A673 (cell line): ENCODE results near the gene FSIP2. TPM values are rescaled to one million over a fixed set of nuclear protein-coding genes. Genes with fewer than 3 reads are reported as not detected.

Experiments
- Bru-seq: library from RNA; stranded (reverse); fragments of 400-500 nt; gene quantifications from one replicate; lab custom pipeline; 2021; lab: Mats Ljungman, UMichigan
- BruChase-seq, 2 experiments: library from RNA; stranded (reverse); fragments of 400-500 nt; gene quantifications; one replicate each; lab custom pipeline; 2021; lab: Mats Ljungman, UMichigan
- BruUV-seq: library from RNA; stranded (reverse); fragments of 400-500 nt; replicated peaks from 2 replicates; lab custom pipeline; 2021; lab: Mats Ljungman, UMichigan
- CTCF ChIA-PET: fragments of 300-600 bp; sonication (Branson Sonifier 250); formaldehyde crosslinking; loops from one replicate; lab custom pipeline; 2022; ENCODE audit warnings: antibody characterized with exemption; lab: Charles Lee
- POLR2A ChIA-PET: fragments of 300-600 bp; sonication (Branson Sonifier 250); formaldehyde crosslinking; loops from one replicate; lab custom pipeline; 2022; ENCODE audit warnings: antibody characterized with exemption; ENCODE audit not compliant: low non-redundant PET; lab: Charles Lee
- DNase-seq: peaks from one replicate; pipeline ENCODE4 v3.0.0-alpha.2; 2015; ENCODE audit warnings: low spot score
- H3K27ac ChIP-seq: fragments of 200-600 bp; sonication (generic); 2 replicates; pipeline ENCODE4 v1.5.1; 2016; ENCODE audit warnings: mixed run types, low read depth, mild to moderate bottlenecking, mixed read lengths, antibody characterized with exemption, low read length; ENCODE audit not compliant: poor library complexity, severe bottlenecking
- H3K27me3 ChIP-seq: fragments of 200-600 bp; sonication (generic); replicated peaks from 2 replicates; pipeline ENCODE4 v1.6.1; 2017; ENCODE audit warnings: mixed run types, low read depth, mild to moderate bottlenecking, mixed read lengths, antibody characterized with exemption, low read length; ENCODE audit not compliant: insufficient read depth, poor library complexity
- H3K36me3 ChIP-seq: fragments of 200-600 bp; sonication (generic); 2 replicates; pipeline ENCODE4 v1.6.1; 2016; ENCODE audit warnings: mixed run types, mild to moderate bottlenecking, mixed read lengths, antibody characterized with exemption, low read length; ENCODE audit not compliant: insufficient read depth, poor library complexity, severe bottlenecking
- H3K4me1 ChIP-seq: fragments of 200-600 bp; sonication (generic); 2 replicates; pipeline ENCODE4 v1.6.1; 2017; ENCODE audit warnings: mixed run types, mild to moderate bottlenecking, mixed read lengths, antibody characterized with exemption, low read length; ENCODE audit not compliant: insufficient read depth, poor library complexity, severe bottlenecking
- H3K4me3 ChIP-seq: fragments of 200-600 bp; sonication (generic); 2 replicates; pipeline ENCODE4 v1.5.1; 2016; ENCODE audit warnings: low read depth, mixed run types, mild to moderate bottlenecking, mixed read lengths, low read length; ENCODE audit not compliant: poor library complexity, severe bottlenecking
- H3K9me3 ChIP-seq: fragments of 200-600 bp; sonication (generic); 2 replicates; pipeline ENCODE4 v1.6.1; 2016; ENCODE audit warnings: mixed run types, low read depth, mild to moderate bottlenecking, mixed read lengths, antibody characterized with exemption, low read length; ENCODE audit not compliant: poor library complexity, severe bottlenecking
- CTCF ChIP-seq: fragments of 300-800, 200-600 bp; sonication (generic); conservative IDR thresholded peaks from 2 replicates; pipeline ENCODE4 v1.5.1; 2017; ENCODE audit warnings: low read depth, mild to moderate bottlenecking, antibody characterized with exemption, low read length, moderate library complexity, mixed read lengths
- EZH2 ChIP-seq: fragments of 200-600 bp; sonication (generic); IDR thresholded peaks from 2 replicates; pipeline ENCODE4 v1.6.1; 2017; ENCODE audit warnings: borderline replicate concordance, low read depth, mild to moderate bottlenecking, mixed read lengths, antibody characterized with exemption, low read length; ENCODE audit not compliant: poor library complexity, severe bottlenecking
- intact Hi-C: fragments of 100-400 bp; cut with micrococcal nuclease; formaldehyde crosslinking; loops from one replicate; pipeline ENCODE4 v1.10.0; 2022; ENCODE audit not compliant: unreplicated experiment
- long read RNA-seq: library from polyadenylated mRNA; stranded (forward); transcript quantifications from one replicate; pipeline ENCODE4 v2.0.0, GENCODE V29; 2022
- total RNA-seq: library from RNA; stranded (reverse); gene quantifications from 2 replicates; pipeline ENCODE4 v1.2.3, GENCODE V29; 2021

Gene FSIP2, protein sequence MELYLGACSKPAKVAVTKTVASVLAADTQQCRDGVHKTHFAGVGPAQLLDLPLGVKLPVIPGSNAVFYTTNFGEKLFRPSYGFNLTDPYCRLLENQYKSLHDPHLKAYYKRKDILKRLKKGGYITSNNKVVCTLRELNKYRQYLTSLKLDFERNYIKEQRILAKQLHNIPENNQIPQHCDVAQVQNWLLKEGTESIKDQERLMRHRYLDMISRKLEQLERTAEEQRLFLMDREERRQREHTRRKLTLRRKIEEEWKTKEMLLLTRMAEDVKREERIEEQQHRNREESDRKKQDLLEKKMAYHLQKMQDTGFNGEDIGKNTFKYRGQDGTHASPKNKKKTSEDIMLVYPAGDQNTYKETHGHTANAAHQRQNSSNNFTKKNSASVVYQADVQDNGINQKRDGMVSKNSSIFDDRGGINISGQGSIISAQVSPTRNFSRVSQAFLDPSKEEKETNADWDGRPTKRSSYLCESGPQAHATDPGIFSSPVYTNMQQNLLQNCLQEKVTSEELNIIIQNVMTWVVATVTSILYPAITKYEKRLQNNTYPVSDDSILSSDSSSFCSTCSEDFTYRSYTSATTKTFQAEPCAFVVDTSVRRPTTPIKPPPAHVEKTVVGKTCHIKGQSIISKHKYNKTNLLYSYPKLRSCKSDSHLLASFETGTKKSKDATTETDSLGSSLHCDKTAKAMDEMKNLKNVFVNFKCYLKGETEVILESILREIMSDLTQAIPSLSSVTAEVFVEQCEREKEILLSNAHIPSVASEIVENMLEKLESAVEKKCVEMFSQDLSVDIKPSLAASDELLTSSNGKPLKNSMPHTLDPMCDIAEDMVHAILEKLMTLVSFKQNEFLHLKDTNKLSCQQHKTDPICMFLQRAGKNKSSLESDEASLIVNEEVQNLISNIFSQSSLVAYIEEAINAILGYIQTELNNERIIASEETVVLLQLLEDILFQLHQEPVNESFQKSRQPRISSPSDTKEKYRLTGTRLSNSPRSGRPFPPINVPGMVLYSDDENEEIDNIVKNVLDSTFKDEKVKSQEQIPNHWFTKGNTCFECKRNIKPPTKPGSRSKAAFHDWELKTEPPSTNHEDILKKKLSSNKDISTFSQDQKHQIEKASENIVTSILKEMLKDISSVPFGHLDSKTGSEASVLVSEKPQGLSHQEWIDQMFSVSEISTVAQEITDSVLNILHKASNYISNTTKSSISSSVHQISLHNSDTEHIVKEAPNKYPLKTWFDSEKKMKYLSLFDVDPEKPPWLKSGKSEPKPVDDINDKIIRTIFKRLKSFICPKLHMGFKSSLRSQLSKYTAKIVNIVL (N-terminal part only)
- total RNA-seq = 0.15 and 0.21 TPM in 2 replicates
- percentile 1 among the genes with signal in this experiment for Bru-seq, nascent RNA
- percentile 1 among the genes with signal in this experiment for BruChase-seq, experiment 1, labeled RNA remaining after a 2-hour chase
- percentile 1 among the genes with signal in this experiment for BruChase-seq, experiment 2, labeled RNA remaining after a 6-hour chase
- long read RNA-seq = 0 reads

DNA sequence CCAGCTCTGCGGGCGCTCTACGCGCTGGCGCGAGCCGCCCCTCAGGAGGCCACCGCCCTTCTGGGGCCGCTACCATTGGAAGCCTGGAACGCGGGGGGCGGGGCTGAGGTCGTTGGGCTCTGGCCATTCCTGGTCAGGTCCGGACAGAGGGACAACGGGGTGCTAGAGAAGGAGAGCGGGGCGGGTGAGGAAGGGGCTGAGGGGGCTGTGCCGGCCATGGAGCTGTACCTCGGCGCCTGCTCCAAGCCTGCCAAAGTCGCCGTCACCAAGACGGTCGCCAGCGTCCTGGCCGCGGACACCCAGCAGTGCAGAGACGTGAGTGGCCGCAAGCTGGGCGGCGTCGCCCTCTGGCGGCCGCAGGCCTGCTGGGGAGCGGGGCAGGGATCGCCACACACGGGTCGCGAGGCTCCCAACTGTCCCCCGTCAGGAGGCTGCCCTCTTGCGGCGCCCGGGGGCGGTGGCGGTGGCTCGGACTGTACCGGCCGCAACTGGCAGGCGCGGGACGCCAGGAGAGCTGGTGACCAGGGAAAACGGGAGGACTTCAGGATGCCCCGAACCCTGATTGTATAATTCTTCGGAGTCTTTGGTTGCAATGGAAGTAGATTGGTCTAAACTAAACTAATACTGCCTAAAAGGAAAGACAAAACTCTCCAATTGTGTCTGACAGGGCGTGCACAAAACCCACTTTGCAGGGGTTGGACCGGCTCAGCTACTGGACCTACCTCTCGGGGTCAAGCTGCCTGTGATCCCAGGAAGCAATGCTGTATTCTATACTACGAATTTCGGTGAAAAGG lies at the start of gene FSIP2:
Gene FSIP2 (plus strand): TSS at position 126 of the 794 bp plus-strand sequence. CDS start 91 bp downstream, at position 217.
- Histone ChIP-seq H3K4me1 (no peaks in the 10 kb centered on the region), H3K27ac (no peak within 1 kb of the TSS), H3K36me3 (no peaks in the 10 kb centered on the region), H3K27me3 (no peaks in the 10 kb centered on the region), H3K4me3 (peak within 1 kb of the TSS; percentile 55), H3K9me3 (no peaks in the 10 kb centered on the region)
- peak; percentile 84 for DNase-seq
- CTCF ChIA-PET = interaction anchor here (0.6 to 1.4 kb wide), 5 partner anchors 109 to 1044 kb away, joined by 3 to 4 read pairs (median 3); no protein-coding TSS in a partner anchor
- BruUV-seq = no TSS peak
- no peak for TF ChIP-seq EZH2
- peak; percentile 98 for TF ChIP-seq CTCF
- POLR2A ChIA-PET = interaction anchor here (0.6 kb wide), 1 partner anchor 512 kb away, joined by 3 read pairs; no protein-coding TSS in a partner anchor
- intact Hi-C loops = loop anchor here (2.0 to 10.0 kb wide), 5 partner anchors 217 to 1134 kb away; no protein-coding TSS in a partner anchor

DNA sequence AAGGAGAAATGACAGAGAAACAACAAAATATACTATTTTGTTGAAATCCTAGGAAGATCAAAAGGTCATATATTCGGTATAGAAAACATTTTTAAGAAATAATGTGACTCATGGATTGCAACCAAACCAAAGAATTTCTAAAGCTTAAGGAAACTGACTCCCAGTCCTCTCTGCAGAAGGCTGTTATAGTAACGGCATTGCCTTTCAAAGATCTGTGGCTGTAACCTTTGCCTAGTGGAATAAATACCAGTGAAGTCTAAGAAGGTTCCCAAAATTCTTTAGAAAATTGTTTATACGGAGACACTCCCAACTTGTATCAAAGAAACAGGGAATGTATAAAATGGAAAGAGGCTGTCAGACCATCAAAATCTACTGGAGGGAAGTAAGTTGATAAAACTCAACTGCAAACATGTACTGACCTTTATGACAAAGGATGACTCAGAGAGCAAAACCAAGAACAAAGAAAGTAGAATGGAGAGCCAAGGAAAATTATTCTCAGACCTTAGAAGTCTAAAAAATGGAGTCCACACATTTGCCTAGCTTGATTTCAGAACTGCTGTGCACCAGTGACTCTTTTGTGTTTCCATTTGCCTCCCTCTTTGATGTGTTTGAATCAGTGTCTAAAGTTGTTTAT lies 48.6 kb upstream of the FSIP2 start:
- POLR2A ChIA-PET = no interaction called here
- Histone ChIP-seq H3K27ac (no peak overlapping the region), H3K36me3 (no peaks in the 10 kb centered on the region), H3K9me3 (no peaks in the 10 kb centered on the region), H3K4me3 (no peak overlapping the region), H3K27me3 (no peaks in the 10 kb centered on the region), H3K4me1 (no peaks in the 10 kb centered on the region)
- no TSS peak for BruUV-seq
- CTCF ChIA-PET = no interaction called here
- no peak for TF ChIP-seq CTCF
- intact Hi-C loops = no loop called here
- no peak for DNase-seq
